Peyer's patch (tissue), 4 donors: Measurements from ENCODE around the gene FBXO45. TPM values are rescaled to one million over a fixed set of nuclear protein-coding genes. Genes with fewer than 3 reads are reported as not detected.
"Not testable (repeated sequence)": the region's sequence is repeated elsewhere in the genome, so short reads cannot be mapped to it uniquely, and the experiment has no call there.

Source experiments
- DNase-seq, 3 donors: peaks; one replicate each; pipeline ENCODE4 v3.0.0-alpha.2; 2017 to 2019
- H3K27ac ChIP-seq, 4 donors: fragments of 200-600 bp; sonication (generic); one replicate each; pipeline ENCODE4 v1.5.1; 2016 to 2019
- H3K27me3 ChIP-seq, 2 donors: fragments of 200-600 bp; sonication (generic); one replicate each; pipeline ENCODE4 v1.5.1; 2019
- H3K36me3 ChIP-seq, 3 donors: fragments of 200-600 bp; sonication (generic); one replicate each; pipeline ENCODE4 v1.5.1; 2016 to 2019
- H3K4me1 ChIP-seq, 4 donors: fragments of 200-600 bp; sonication (generic); one replicate each; pipeline ENCODE4 v1.5.1; 2016 to 2019
- H3K4me3 ChIP-seq, 4 donors: fragments of 200-600 bp; sonication (generic); 1 replicate in 3 of 4; 2 replicates in 1 of 4; pipeline ENCODE4 v1.5.1; 2016 to 2019; ENCODE audit warnings: mild to moderate bottlenecking in 1 of 4
- H3K9me3 ChIP-seq, 4 donors: fragments of 200-600 bp; sonication (generic); one replicate each; pipeline ENCODE4 v1.5.1; 2016 to 2019; ENCODE audit warnings: mild to moderate bottlenecking in 1 of 4
- POLR2A ChIP-seq, 2 donors: fragments of 450-650 bp; IDR thresholded peaks; one replicate each; pipeline ENCODE4 v1.5.1; 2017; ENCODE audit warnings: antibody characterized with exemption in 2 of 2, mild to moderate bottlenecking in 2 of 2, moderate library complexity in 2 of 2
- total RNA-seq, 4 donors: library from RNA; depleted of rRNA; stranded (reverse); fragments of >200 nt; gene quantifications; one replicate each; pipeline ENCODE4 v1.1.0, GENCODE V29; 2016
- TF ChIP-seq, protein P1 (sequence below), 6 experiments: fragments of 450-650 bp in 4 of 6; fragments of 200-600 bp in 2 of 6; sonication (generic) in 1 of 6; IDR thresholded peaks; one replicate each; pipeline ENCODE4 v1.5.1; 2017 to 2019; ENCODE audit warnings: antibody characterized with exemption in 6 of 6, mild to moderate bottlenecking in 3 of 6, moderate library complexity in 1 of 6

The FBXO45 gene
- total RNA-seq, 4 donors from 2014 or later = 5.0 to 6.5 (median 5.9) TPM

DNA sequence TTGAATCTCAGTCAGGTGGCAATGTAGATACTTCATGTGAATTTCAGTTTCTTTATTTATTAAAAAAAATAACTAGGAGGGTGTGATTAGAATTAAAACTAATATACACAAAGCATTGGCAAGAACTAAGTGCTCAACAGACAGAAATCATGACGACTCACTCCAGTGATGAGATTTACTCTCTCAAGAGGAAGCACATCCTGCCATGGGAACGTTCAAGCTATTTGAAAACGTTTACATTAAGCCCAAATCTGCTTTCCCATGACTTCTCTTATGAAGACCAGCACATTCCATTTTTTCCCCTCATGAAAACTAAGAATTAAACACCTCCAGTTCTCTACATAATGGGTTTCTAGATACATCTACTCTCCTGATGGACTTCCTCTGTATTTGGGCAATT is 8.6 kb upstream of the FBXO45 start:
- Histone ChIP-seq H3K27me3 (no peaks in the 10 kb centered on the region), H3K4me3 (no peak overlapping the region), H3K9me3 (no peaks in the 10 kb centered on the region), H3K27ac (no peak overlapping the region), H3K4me1 (no peaks in the 10 kb centered on the region), H3K36me3 (peaks cover 0 to 17% (median 0%) of the 10 kb centered on the region in 3 donors)
- no peak for DNase-seq
- TF ChIP-seq, protein P1, sequence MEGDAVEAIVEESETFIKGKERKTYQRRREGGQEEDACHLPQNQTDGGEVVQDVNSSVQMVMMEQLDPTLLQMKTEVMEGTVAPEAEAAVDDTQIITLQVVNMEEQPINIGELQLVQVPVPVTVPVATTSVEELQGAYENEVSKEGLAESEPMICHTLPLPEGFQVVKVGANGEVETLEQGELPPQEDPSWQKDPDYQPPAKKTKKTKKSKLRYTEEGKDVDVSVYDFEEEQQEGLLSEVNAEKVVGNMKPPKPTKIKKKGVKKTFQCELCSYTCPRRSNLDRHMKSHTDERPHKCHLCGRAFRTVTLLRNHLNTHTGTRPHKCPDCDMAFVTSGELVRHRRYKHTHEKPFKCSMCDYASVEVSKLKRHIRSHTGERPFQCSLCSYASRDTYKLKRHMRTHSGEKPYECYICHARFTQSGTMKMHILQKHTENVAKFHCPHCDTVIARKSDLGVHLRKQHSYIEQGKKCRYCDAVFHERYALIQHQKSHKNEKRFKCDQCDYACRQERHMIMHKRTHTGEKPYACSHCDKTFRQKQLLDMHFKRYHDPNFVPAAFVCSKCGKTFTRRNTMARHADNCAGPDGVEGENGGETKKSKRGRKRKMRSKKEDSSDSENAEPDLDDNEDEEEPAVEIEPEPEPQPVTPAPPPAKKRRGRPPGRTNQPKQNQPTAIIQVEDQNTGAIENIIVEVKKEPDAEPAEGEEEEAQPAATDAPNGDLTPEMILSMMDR (IDR thresholded peaks at IDR 0.05) = no peak
- TF ChIP-seq POLR2A (IDR thresholded peaks at IDR 0.05) = no peak

DNA sequence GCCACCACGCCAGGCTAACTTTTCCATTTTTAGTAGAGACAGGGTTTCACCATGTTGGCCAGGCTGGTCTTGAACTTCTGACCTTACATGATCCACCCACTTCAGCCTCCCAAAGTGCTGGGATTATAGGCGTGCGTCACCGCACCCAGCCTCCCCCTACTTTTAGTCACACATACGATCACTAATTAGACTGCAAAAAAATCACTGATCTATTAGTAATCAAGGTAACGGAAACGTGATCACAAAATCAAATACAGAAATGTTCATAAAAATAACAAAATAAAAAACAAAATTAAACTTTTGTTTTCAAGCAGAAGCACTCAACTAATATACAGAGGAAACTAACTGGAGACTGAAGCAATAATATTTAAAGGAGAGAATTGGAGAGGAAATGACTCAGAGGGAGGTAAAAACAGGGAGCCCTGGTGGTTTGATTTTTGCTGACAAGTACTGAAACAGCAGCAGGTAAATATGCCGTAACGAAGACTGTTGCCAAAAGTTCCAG is 4.7 kb upstream of the FBXO45 start:
- Histone ChIP-seq H3K4me1 (peaks cover 0 to 8% (median 3%) of the 10 kb centered on the region in 4 donors), H3K27ac (peak overlapping the region in 1 of 4 donors; percentile 18), H3K4me3 (no peak overlapping the region), H3K27me3 (no peaks in the 10 kb centered on the region), H3K9me3 (no peaks in the 10 kb centered on the region), H3K36me3 (peaks cover 0 to 17% (median 0%) of the 10 kb centered on the region in 3 donors)
- no peak for DNase-seq
- TF ChIP-seq POLR2A (IDR thresholded peaks at IDR 0.05) = no peak
- TF ChIP-seq, protein P1 (IDR thresholded peaks at IDR 0.05) = no peak

DNA sequence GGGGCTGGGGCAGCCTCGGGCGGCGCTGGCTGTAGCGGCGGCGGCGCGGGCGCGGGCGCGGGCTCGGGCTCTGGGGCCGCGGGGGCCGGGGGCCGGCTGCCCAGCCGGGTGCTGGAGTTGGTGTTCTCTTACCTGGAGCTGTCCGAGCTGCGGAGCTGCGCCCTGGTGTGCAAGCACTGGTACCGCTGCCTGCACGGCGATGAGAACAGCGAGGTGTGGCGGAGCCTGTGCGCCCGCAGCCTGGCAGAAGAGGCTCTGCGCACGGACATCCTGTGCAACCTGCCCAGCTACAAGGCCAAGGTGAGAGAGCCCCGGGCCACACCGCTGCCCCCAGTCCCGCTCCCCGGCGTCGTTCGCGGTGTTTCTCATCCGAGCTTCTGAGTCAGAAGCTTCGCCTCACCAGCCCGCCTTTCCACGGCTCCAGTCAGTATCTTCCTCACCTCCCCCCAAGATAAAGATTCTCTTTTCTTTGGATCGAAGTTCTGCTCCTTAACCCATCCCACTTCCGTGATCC is 600 bp downstream of the FBXO45 start:
- Histone ChIP-seq H3K27me3 (no peaks in the 10 kb centered on the region), H3K9me3 (no peaks in the 10 kb centered on the region), H3K36me3 (no peaks in the 10 kb centered on the region), H3K27ac (peak overlapping the region; percentile 82 to 92 (median 88)), H3K4me1 (peaks cover 0 to 18% (median 6%) of the 10 kb centered on the region in 4 donors), H3K4me3 (peak overlapping the region; percentile 65 to 86 (median 85))
- no peak for TF ChIP-seq POLR2A (IDR thresholded peaks at IDR 0.05)
- TF ChIP-seq, protein P1 (IDR thresholded peaks at IDR 0.05) = no peak
- peak in 2 of 3 donors; percentile 47 to 74 for DNase-seq

DNA sequence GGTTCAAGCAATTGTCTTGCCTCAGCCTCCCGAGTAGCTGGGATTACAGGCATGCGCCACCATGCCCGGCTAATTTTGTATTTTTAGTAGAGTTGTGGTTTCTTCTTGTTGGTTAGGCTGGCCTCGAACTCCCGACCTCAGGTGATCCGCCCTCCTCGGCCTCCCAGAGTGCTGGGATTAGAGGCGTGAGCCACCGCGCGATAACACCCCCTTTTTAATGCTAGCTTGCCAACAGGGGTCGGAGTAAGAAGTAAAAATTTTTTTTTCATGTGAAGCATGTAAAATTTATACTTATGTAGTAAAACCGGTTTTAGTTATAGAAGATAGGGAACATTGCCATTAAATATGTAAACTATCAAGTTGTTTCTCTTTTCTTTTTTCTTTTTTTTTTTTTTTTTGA is 1.9 kb downstream of the FBXO45 start:
- DNase-seq, H3K36me3 ChIP-seq, H3K27ac ChIP-seq, H3K9me3 ChIP-seq, H3K4me3 ChIP-seq, H3K27me3 ChIP-seq: not testable (repeated sequence)
- H3K4me1 ChIP-seq = peaks cover 0 to 18% (median 6%) of the 10 kb centered on the region in 4 donors

DNA sequence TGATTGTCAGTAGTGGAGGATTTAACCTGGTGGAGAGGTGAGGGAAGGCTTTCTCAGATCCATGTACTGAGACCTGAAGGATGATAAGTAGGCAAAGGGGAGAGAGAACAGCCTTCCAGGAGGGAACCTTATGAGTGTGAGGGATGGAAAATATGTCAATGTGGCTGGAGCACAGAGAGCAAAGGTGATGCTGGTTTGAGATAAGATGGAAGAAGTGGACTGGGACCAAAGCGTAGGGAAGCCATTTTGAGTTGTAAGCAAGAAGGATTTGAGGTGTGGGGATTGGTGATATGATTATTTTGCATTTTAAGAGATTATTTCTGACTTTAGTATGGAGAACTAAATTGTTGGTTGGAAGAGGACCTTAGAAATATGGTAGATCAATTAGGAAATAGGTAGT is 3.9 kb downstream of the FBXO45 start:
- TF ChIP-seq, protein P1 (IDR thresholded peaks at IDR 0.05) = no peak
- TF ChIP-seq POLR2A (IDR thresholded peaks at IDR 0.05) = no peak
- no peak for DNase-seq

DNA sequence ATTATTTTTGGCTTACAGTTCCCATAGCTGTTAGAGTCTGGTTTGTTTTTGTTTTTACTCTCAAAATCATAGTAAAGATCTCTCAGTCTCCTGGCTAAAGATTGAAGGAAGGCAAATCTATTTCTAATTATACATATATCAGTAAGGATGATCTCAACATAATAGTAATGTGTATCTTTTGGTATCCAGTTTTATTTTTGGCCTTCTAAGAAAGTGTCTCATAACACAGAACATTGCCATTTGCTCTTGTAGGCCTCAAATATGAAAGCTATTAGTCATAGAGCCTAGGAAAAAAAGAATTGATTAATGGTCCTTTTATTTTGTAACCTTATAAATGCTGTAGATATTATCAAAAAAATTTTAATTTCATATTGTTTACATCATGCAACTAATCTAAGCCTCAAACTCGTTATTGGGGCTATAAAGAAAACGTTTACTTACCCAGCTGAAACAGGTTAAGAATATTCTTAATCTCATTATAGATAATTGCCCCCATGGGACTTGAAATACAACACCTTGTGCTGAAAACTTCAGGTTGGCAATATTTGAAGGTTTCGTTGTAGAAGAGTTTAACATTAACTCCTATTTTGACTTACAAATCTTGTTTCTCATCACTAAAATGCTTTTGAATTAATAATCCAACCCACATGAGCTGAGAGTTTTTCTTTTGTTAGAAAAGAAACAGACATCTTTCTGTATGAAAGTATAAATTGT is 16.7 kb downstream of the FBXO45 start:
- TF ChIP-seq POLR2A (IDR thresholded peaks at IDR 0.05) = no peak
- TF ChIP-seq, protein P1 (IDR thresholded peaks at IDR 0.05) = no peak
- H3K4me3 ChIP-seq = no peak overlapping the region

More for the DNA sequence above, 3.9 kb downstream of the FBXO45 start:
- Histone ChIP-seq H3K4me1 (peaks cover 0 to 15% (median 6%) of the 10 kb centered on the region in 4 donors), H3K9me3 (no peaks in the 10 kb centered on the region), H3K4me3 (no peak overlapping the region), H3K27me3 (no peaks in the 10 kb centered on the region), H3K27ac (no peak overlapping the region), H3K36me3 (peaks cover 0 to 2% (median 0%) of the 10 kb centered on the region in 3 donors)

More for the DNA sequence above, 16.7 kb downstream of the FBXO45 start:
- no peak for DNase-seq
- H3K9me3 ChIP-seq = no peaks in the 10 kb centered on the region
- H3K27me3 ChIP-seq = no peaks in the 10 kb centered on the region
- no peak overlapping the region for H3K27ac ChIP-seq
- H3K36me3 ChIP-seq = peaks cover 0 to 22% (median 0%) of the 10 kb centered on the region in 3 donors
- H3K4me1 ChIP-seq = no peaks in the 10 kb centered on the region
